ENCODE measurements around the gene ITPR1. TPM values are rescaled to one million over a fixed set of nuclear protein-coding genes. Genes with fewer than 3 reads are reported as not detected.

The ITPR1 gene
- 16.2 and 21.0 TPM in 2 replicates for total RNA-seq (2014; rRNA removed; shearing (Covaris generic))
- polyA plus RNA-seq (2016; fragmentation: Nextera tagmentation; extraction: Ambion mirVana), result 5.2 and 6.8 TPM in 2 replicates
- long read RNA-seq, partial matches to known transcripts, result 0 of 2 reads
- long read RNA-seq, other reads (novel, unspliced or antisense), result 1 of 2 reads

GRCh38 chr3:4493014-4493940 is at the start of gene ITPR1:
ITPR1 (plus strand) TSS chr3:4493348; CDS start chr3:4516492, 23,144 bp downstream.
- Mint-ChIP-seq H3K27ac (peak within 1 kb of the TSS; percentile 94), H3K4me3 (peak within 1 kb of the TSS; percentile 89), H3K27me3 (ENCODE audit: insufficient read depth, low read depth, poor library complexity) (peaks cover 19% of the 10 kb centered on the region), H3K4me1 (peaks cover 16% of the 10 kb centered on the region), H3K36me3 (ENCODE audit: low read depth) (no peaks in the 10 kb centered on the region), H3K9me3 (no peaks in the 10 kb centered on the region)
- H2AFZ ChIP-seq, result peak within 1 kb of the TSS; percentile 98
- H3K4me1 ChIP-seq (ENCODE audit: insufficient read depth), result peaks cover 5% of the 10 kb centered on the region; the same call in 1 of the 2 replicates
- peaks cover 31% of the 10 kb centered on the region for H3K27me3 ChIP-seq (ENCODE audit: insufficient read depth)
- H3F3A ChIP-seq (replicated peaks; ENCODE audit: low read depth), result 0 out of 2 replicates have a peak, but pooled peaks cover 4% of the 10 kb centered on the region
- peak within 1 kb of the TSS; percentile 86 for H3K4me3 ChIP-seq
- DNase-seq (ENCODE audit: low spot score) (peak; percentile 99), ATAC-seq (peak; percentile 91)
- peak within 1 kb of the TSS; percentile 97 for H3K27ac ChIP-seq (ENCODE audit: low read depth)
- no peaks in the 10 kb centered on the region for H3K79me2 ChIP-seq (replicated peaks; ENCODE audit: insufficient read depth)
- no peaks in the 10 kb centered on the region for H3K9me2 ChIP-seq (ENCODE audit: insufficient read depth)
- no peaks in the 10 kb centered on the region for H3K36me3 ChIP-seq (ENCODE audit: insufficient read depth)
- peak within 1 kb of the TSS; percentile 95 for H3K4me2 ChIP-seq
- H4K20me1 ChIP-seq (replicated peaks; ENCODE audit: insufficient read depth), result no peaks in the 10 kb centered on the region
- TF ChIP-seq ZNF462 (CRISPR knock-in tag; IDR thresholded peaks at IDR 0.05), result peak; percentile 56; the same call in 1 of the 2 replicates
- peak; percentile 68 for TF ChIP-seq CREB1 (CRISPR knock-in tag; IDR thresholded peaks at IDR 0.05; ENCODE audit: low read depth)
- TF ChIP-seq EZH2 (IDR thresholded peaks at IDR 0.05; ENCODE audit: low read depth, unreplicated experiment), result no peak
- TF ChIP-seq STAT1 (IDR thresholded peaks at IDR 0.05; ENCODE audit: unreplicated experiment), result no peak
- TF ChIP-seq JUNB (IDR thresholded peaks at IDR 0.05; ENCODE audit: unreplicated experiment), result no peak
- TF ChIP-seq POLR2AphosphoS5 (IDR thresholded peaks at IDR 0.05; ENCODE audit: low read depth), result peak; percentile 100
- TF ChIP-seq, protein P1, sequence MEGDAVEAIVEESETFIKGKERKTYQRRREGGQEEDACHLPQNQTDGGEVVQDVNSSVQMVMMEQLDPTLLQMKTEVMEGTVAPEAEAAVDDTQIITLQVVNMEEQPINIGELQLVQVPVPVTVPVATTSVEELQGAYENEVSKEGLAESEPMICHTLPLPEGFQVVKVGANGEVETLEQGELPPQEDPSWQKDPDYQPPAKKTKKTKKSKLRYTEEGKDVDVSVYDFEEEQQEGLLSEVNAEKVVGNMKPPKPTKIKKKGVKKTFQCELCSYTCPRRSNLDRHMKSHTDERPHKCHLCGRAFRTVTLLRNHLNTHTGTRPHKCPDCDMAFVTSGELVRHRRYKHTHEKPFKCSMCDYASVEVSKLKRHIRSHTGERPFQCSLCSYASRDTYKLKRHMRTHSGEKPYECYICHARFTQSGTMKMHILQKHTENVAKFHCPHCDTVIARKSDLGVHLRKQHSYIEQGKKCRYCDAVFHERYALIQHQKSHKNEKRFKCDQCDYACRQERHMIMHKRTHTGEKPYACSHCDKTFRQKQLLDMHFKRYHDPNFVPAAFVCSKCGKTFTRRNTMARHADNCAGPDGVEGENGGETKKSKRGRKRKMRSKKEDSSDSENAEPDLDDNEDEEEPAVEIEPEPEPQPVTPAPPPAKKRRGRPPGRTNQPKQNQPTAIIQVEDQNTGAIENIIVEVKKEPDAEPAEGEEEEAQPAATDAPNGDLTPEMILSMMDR (conservative IDR thresholded peaks at IDR 0.05; ENCODE audit: low read depth in 2 of 2), result no peak
- TF ChIP-seq EZH2phosphoT487 (IDR thresholded peaks at IDR 0.05; ENCODE audit: unreplicated experiment), result no peak
- TF ChIP-seq REST (IDR thresholded peaks at IDR 0.05; ENCODE audit: unreplicated experiment), result peak; percentile 10
- TF ChIP-seq NANOG (IDR thresholded peaks at IDR 0.05; ENCODE audit: borderline replicate concordance), result no peak
- TF ChIP-seq, protein P2, sequence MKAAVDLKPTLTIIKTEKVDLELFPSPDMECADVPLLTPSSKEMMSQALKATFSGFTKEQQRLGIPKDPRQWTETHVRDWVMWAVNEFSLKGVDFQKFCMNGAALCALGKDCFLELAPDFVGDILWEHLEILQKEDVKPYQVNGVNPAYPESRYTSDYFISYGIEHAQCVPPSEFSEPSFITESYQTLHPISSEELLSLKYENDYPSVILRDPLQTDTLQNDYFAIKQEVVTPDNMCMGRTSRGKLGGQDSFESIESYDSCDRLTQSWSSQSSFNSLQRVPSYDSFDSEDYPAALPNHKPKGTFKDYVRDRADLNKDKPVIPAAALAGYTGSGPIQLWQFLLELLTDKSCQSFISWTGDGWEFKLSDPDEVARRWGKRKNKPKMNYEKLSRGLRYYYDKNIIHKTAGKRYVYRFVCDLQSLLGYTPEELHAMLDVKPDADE (IDR thresholded peaks at IDR 0.05), result peak; percentile 94
- TF ChIP-seq ZNF114 (CRISPR knock-in tag; IDR thresholded peaks at IDR 0.05), result no peak

Data from GM23338 (cell line).